Eye (tissue), 1 donor: ENCODE results near the gene CSF1.
"Not testable (repeated sequence)": the region's sequence is repeated elsewhere in the genome, so short reads cannot be mapped to it uniquely, and the experiment has no call there.

Experiments used
- DNase-seq: peaks from one replicate; pipeline ENCODE4 v3.0.0-alpha.2; 2015

The CSF1 gene

GRCh38 chr1:109903376-109903930 is 7.2 kb upstream of the CSF1 start:
- no peak for DNase-seq

GRCh38 chr1:109904105-109904817 is 6.4 kb upstream of the CSF1 start:
- DNase-seq = no peak

GRCh38 chr1:109905491-109905890 is 5.2 kb upstream of the CSF1 start:
- no peak for DNase-seq

- DNase-seq = no peak
Measured at GRCh38 chr1:109906160-109906838, 4.3 kb upstream of the CSF1 start.

- DNase-seq = no peak
Measured at GRCh38 chr1:109906839-109907180, 3.8 kb upstream of the CSF1 start.

- DNase-seq = no peak
Measured at GRCh38 chr1:109907190-109907774, 3.4 kb upstream of the CSF1 start.

- DNase-seq = no peak
Measured at GRCh38 chr1:109908836-109909235, 1.8 kb upstream of the CSF1 start.

GRCh38 chr1:109909561-109909960 is 1.1 kb upstream of the CSF1 start:
- peak; percentile 62 for DNase-seq

GRCh38 chr1:109910963-109911798 is 532 bp downstream of the CSF1 start:
- peak; percentile 53 for DNase-seq

- no peak for DNase-seq
Measured at GRCh38 chr1:109912214-109912861, 1.7 kb downstream of the CSF1 start.

- DNase-seq = no peak
Measured at GRCh38 chr1:109912873-109913272, 2.2 kb downstream of the CSF1 start.

GRCh38 chr1:109913360-109913879 is 2.8 kb downstream of the CSF1 start:
- no peak for DNase-seq

- no peak for DNase-seq
Measured at GRCh38 chr1:109914587-109915240, 4.1 kb downstream of the CSF1 start.

- no peak for DNase-seq
Measured at GRCh38 chr1:109917051-109917767, 6.6 kb downstream of the CSF1 start.

- DNase-seq = no peak
Measured at GRCh38 chr1:109917768-109918606, 7.3 kb downstream of the CSF1 start.

GRCh38 chr1:109918671-109919070 is 8.0 kb downstream of the CSF1 start:
- no peak for DNase-seq

- no peak for DNase-seq
Measured at GRCh38 chr1:109919303-109919702, 8.7 kb downstream of the CSF1 start.

- DNase-seq = not testable (repeated sequence)
Measured at GRCh38 chr1:109920391-109920790, 9.7 kb downstream of the CSF1 start.

- DNase-seq = no peak
Measured at GRCh38 chr1:109922326-109922725, 11.7 kb downstream of the CSF1 start.
